ENCODE results near the gene RGPD8.
"Not testable (repeated sequence)": the region's sequence is repeated elsewhere in the genome, so short reads cannot be mapped to it uniquely, and the experiment has no call there.

Gene RGPD8

DNA sequence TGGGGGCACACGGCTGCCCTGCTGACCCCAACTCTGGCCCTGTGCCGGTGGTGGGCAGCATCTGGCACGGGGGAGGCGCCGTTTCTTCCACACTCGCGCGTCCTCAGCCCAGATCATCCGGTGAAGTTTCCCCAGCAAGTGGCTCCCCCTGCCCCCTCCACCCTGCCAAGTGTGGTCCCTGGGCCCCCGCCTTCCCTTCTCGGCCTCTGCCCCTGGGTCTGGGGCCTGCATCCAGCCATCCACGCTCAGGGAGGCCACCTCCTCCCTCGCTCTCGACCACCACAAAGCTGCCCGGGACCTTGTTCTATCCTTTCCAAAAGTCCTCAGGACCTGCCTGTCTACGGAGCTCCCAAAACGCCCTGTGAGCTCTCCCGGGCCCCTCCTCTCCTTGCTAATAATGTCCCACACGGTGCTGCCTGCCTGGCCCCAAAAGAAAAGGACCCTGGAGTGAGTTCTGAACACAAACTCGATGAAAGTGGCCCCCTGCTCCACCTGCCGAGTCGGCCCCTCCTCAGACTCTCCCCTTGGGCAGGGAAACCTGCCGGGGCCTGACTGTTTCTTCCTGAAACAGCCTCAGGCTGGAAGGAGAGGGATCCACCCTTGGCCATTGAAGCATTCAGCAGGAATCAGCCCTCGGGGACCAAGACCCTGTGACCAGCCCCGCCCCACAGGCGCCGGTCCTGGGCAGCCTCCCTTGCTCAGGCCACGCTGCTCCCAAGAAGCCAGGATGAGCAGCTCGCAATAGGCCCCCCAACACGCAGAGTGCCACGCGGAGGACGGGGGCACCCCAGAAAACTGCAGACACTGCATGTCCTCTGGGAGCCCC lies 1.7 kb upstream of the RGPD8 start:
- H3K4me1 ChIP-seq (ENCODE audit: control insufficient read depth, insufficient read depth, low read length); H3K27ac ChIP-seq (ENCODE audit: low read length); H3K36me3 ChIP-seq (ENCODE audit: control insufficient read depth in 2 of 2, insufficient read depth in 2 of 2, low read length in 2 of 2); H3K4me3 ChIP-seq (ENCODE audit: low read length in 2 of 2); H3K9me3 ChIP-seq (ENCODE audit: control insufficient read depth in 2 of 2, low read length in 2 of 2); H3K27me3 ChIP-seq (ENCODE audit: control insufficient read depth in 1 of 2, insufficient read depth in 2 of 2, low read length in 2 of 2); H3K9ac ChIP-seq (ENCODE audit: low read length in 2 of 2): not testable (repeated sequence)

DNA sequence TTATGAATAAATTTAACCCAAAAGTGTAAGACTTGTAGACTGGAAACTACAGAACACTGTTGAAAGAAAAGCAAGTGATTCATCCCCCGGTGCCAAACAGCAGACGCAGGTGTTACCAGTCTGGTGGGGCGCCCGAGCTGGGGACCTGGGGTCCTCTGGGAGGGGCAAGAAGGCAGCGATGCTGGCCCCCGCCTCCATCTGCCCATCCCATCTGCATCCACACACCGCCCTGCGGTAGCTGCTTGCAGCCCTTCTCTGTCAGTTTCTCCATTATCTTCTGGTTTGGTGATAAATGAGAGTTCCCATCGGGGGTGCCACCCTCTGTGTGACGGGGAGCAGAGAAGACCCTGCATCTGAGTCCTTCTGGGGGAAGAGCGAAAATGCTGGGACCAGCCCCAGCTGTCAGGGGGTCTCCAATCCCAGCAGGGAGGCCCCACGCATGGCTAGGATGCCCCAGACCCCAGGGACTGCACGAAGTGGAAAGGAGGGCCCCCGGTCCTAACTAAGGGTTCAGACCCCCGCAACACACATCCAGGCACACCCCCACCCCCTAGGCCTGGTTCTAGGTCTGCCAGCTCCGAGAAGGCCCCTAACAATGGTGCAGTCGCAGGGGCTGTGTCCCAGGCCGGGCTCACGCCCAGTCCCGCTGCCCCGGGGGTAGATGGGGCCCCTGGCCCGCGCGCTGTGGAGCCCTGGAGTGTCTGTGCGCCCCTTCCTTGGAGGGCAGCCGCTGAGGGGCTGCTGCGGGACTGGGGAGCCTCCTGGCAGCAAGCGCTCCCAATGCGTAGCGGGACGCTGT lies 686 bp upstream of the RGPD8 start:
- Histone ChIP-seq H3K27me3 (ENCODE audit: control insufficient read depth in 1 of 2, insufficient read depth in 2 of 2, low read length in 2 of 2) (peaks cover 0 to 3% of the 10 kb centered on the region in 2 donors), H3K4me3 (ENCODE audit: low read length in 2 of 2) (no peak overlapping the region), H3K4me1 (ENCODE audit: control insufficient read depth, insufficient read depth, low read length) (no peaks in the 10 kb centered on the region), H3K9ac (ENCODE audit: low read length in 2 of 2) (no peak overlapping the region), H3K9me3 (ENCODE audit: control insufficient read depth in 2 of 2, low read length in 2 of 2) (no peaks in the 10 kb centered on the region), H3K36me3 (ENCODE audit: control insufficient read depth in 2 of 2, insufficient read depth in 2 of 2, low read length in 2 of 2) (no peaks in the 10 kb centered on the region), H3K27ac (ENCODE audit: low read length) (no peak overlapping the region)

DNA sequence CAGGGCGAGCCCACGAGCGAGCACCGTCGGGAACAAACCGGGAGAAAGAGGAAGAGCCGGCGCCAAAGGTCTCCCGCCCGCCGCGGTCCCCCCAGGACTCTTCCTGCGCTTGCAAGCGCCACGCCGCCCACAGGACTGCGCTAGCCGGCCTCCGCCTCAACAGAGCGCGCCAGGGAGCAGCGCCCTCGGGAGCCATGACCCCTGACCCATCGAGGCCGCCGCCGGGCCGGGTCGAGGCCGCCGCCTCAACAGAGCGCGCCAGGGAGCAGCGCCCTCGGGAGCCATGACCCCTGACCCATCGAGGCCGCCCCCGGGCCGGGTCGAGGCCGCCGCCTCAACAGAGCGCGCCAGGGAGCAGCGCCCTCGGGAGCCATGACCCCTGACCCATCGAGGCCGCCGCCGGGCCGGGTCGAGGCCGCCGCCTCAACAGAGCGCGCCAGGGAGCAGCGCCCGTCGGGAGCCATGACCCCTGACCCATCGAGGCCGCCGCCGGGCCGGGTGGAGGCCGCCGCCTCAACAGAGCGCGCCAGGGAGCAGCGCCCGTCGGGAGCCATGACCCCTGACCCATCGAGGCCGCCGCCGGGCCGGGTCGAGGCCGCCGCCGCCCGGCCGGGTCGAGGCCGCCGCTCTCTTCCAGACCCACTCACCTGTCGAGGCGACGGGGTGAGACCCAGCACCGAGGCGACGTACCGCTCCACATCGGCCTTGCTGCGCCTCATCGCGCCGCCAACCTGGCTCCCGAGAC lies 538 bp downstream of the RGPD8 start:
- H3K27me3 ChIP-seq (ENCODE audit: control insufficient read depth in 1 of 2, insufficient read depth in 2 of 2, low read length in 2 of 2); H3K9me3 ChIP-seq (ENCODE audit: control insufficient read depth in 2 of 2, low read length in 2 of 2); H3K36me3 ChIP-seq (ENCODE audit: control insufficient read depth in 2 of 2, insufficient read depth in 2 of 2, low read length in 2 of 2); H3K4me1 ChIP-seq (ENCODE audit: control insufficient read depth, insufficient read depth, low read length); H3K27ac ChIP-seq (ENCODE audit: low read length): not testable (repeated sequence)
- Histone ChIP-seq H3K9ac (ENCODE audit: low read length in 2 of 2) (peak overlapping the region in 1 of 2 donors; percentile 41), H3K4me3 (ENCODE audit: low read length in 2 of 2) (peak overlapping the region; percentile 41 to 58)

DNA sequence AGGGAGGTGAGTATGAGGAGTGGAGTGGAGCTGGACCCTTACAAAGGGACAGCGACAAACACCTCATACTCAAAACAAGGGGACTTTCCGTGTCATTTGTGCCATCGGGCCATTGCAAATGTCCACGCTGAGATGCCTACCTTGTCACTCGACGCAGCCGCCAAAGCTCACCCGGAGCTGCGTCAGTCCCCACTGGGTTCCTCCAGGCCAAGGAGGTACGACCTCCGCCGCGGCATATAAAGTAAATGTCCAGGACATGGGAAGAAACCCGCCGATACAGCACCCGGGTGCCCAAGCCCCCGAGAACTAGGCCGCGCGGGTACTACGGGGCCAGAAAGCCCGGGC lies 1.1 kb downstream of the RGPD8 start:
- H3K36me3 ChIP-seq (ENCODE audit: control insufficient read depth in 2 of 2, insufficient read depth in 2 of 2, low read length in 2 of 2); H3K9me3 ChIP-seq (ENCODE audit: control insufficient read depth in 2 of 2, low read length in 2 of 2); H3K4me1 ChIP-seq (ENCODE audit: control insufficient read depth, insufficient read depth, low read length); H3K27ac ChIP-seq (ENCODE audit: low read length); H3K27me3 ChIP-seq (ENCODE audit: control insufficient read depth in 1 of 2, insufficient read depth in 2 of 2, low read length in 2 of 2): not testable (repeated sequence)
- peak overlapping the region in 1 of 2 donors; percentile 41 for H3K9ac ChIP-seq (ENCODE audit: low read length in 2 of 2)
- peak overlapping the region; percentile 41 to 52 for H3K4me3 ChIP-seq (ENCODE audit: low read length in 2 of 2)

DNA sequence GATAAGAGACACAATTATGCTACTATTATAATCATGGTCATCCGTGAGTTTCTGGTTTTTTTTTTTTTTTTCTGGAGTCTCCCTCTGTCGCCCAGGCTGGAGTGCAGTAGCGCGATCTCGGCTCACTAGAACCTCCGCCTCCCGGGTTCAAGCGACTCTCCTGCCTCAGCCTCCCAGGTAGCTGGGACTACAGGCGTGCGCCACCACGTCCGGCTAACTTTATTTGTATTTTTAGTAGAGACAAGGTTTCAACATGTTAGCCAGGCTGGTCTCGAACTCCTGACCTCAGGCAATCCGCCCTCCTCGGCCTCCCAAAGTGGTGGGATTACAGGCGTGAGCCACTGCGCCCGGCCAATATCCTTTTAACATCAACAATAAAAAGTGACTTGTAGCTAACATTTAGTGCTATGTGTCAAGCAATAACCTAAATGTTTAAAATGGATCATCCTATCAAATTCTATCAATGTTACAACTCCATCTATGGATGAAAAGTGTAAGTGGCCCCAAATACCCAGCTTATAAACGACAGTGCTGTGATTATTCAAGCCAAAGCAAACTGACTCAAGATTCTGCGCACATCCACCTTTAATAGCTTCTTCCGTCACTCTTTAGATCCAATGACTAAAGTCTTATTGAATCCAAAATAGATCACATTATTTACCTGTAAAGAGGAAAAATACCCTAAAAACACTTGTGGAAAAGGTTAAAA lies 1.7 kb downstream of the RGPD8 start:
- Histone ChIP-seq H3K4me3 (ENCODE audit: low read length in 2 of 2) (peak overlapping the region in 1 of 2 donors; percentile 41), H3K9ac (ENCODE audit: low read length in 2 of 2) (peak overlapping the region in 1 of 2 donors; percentile 41)
- H3K36me3 ChIP-seq (ENCODE audit: control insufficient read depth in 2 of 2, insufficient read depth in 2 of 2, low read length in 2 of 2); H3K27ac ChIP-seq (ENCODE audit: low read length); H3K27me3 ChIP-seq (ENCODE audit: control insufficient read depth in 1 of 2, insufficient read depth in 2 of 2, low read length in 2 of 2); H3K4me1 ChIP-seq (ENCODE audit: control insufficient read depth, insufficient read depth, low read length); H3K9me3 ChIP-seq (ENCODE audit: control insufficient read depth in 2 of 2, low read length in 2 of 2): not testable (repeated sequence)

DNA sequence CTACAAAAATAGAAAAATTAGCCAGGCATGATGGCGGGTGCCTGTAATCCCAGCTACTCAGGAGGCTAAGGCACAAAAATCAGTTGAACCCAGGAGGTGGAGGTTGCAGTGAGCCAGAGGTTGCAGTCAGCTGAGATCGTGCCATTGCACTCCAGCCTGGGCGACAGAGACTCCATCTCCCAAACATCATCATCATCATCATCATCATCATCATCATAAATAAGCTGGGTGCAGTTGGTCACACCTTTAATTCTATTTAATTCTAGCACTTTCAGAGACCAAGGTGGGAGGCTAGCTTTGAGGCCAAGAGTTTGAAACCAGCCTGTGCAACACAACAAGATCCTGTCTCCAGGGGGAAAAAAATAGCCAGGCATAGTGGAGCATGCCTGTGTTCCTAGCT lies 8.9 kb downstream of the RGPD8 start:
- not testable (repeated sequence) for H3K27ac ChIP-seq (ENCODE audit: low read length); H3K4me3 ChIP-seq (ENCODE audit: low read length in 2 of 2); H3K9me3 ChIP-seq (ENCODE audit: control insufficient read depth in 2 of 2, low read length in 2 of 2); H3K36me3 ChIP-seq (ENCODE audit: control insufficient read depth in 2 of 2, insufficient read depth in 2 of 2, low read length in 2 of 2); H3K27me3 ChIP-seq (ENCODE audit: control insufficient read depth in 1 of 2, insufficient read depth in 2 of 2, low read length in 2 of 2); H3K4me1 ChIP-seq (ENCODE audit: control insufficient read depth, insufficient read depth, low read length); H3K9ac ChIP-seq (ENCODE audit: low read length in 2 of 2)

DNA sequence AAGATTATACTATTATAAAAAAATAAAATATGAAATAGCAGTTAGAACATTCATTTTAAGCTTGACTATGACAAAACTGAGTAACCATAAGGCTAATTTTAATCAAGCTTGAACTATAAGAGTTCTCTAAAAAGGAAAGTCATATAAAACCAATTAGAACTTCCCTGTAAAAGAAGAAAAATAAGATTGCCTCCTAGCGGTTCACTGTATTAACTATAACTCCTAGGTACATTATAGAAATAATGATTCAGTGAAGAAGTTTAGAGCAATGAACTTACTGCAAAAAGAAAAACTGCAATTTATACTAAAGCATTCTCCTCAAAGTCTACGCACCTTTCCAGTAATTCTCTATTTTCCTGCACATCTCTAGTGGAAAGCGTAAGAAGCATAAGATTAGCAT lies 16.6 kb downstream of the RGPD8 start:
- not testable (repeated sequence) for H3K4me1 ChIP-seq (ENCODE audit: control insufficient read depth, insufficient read depth, low read length); H3K4me3 ChIP-seq (ENCODE audit: low read length in 2 of 2); H3K9ac ChIP-seq (ENCODE audit: low read length in 2 of 2); H3K27me3 ChIP-seq (ENCODE audit: control insufficient read depth in 1 of 2, insufficient read depth in 2 of 2, low read length in 2 of 2); H3K36me3 ChIP-seq (ENCODE audit: control insufficient read depth in 2 of 2, insufficient read depth in 2 of 2, low read length in 2 of 2); H3K27ac ChIP-seq (ENCODE audit: low read length); H3K9me3 ChIP-seq (ENCODE audit: control insufficient read depth in 2 of 2, low read length in 2 of 2)

DNA sequence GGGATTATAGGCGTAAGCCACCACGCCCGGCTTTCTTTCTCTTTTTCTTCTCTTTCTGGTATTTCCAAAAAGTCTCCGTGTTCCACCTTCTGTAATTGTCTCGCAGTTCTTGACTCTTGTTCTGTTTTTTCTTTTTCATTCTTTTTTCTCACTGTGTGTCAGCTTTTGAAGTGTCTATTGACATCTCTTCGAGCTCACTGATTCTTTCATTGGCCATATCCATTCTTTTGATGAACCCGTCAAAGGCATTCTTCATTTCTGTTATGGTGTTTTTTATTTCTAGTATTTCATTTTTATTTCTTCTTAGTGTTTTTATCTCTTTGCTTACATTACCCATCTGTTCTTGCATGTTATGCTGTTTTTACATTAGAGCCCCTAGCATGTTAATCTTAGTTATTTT lies 73.4 kb downstream of the RGPD8 start:
- not testable (repeated sequence) for H3K9ac ChIP-seq (ENCODE audit: low read length in 2 of 2); H3K9me3 ChIP-seq (ENCODE audit: control insufficient read depth in 2 of 2, low read length in 2 of 2); H3K36me3 ChIP-seq (ENCODE audit: control insufficient read depth in 2 of 2, insufficient read depth in 2 of 2, low read length in 2 of 2); H3K27ac ChIP-seq (ENCODE audit: low read length); H3K27me3 ChIP-seq (ENCODE audit: control insufficient read depth in 1 of 2, insufficient read depth in 2 of 2, low read length in 2 of 2); H3K4me3 ChIP-seq (ENCODE audit: low read length in 2 of 2); H3K4me1 ChIP-seq (ENCODE audit: control insufficient read depth, insufficient read depth, low read length)

DNA sequence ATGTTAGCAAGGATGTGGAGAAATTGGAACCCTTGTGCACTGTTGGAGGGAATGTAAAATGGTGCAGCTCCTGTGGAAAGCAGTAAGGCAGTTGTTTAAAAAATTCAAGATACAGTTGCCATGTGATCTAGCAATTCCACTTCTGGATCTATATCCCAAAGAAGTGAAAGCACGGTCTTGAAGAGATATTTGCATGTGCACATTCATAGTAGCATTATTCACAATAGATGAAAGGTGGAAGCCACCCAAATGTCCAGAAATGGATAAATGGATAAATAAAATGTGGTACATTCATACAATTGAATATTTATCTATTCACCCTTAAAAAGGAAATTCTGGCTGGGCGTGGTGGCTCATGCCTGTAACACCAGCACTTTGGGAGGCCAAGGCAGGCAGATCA lies 79.1 kb downstream of the RGPD8 start:
- H3K9ac ChIP-seq (ENCODE audit: low read length in 2 of 2); H3K27me3 ChIP-seq (ENCODE audit: control insufficient read depth in 1 of 2, insufficient read depth in 2 of 2, low read length in 2 of 2); H3K27ac ChIP-seq (ENCODE audit: low read length); H3K9me3 ChIP-seq (ENCODE audit: control insufficient read depth in 2 of 2, low read length in 2 of 2); H3K4me1 ChIP-seq (ENCODE audit: control insufficient read depth, insufficient read depth, low read length); H3K36me3 ChIP-seq (ENCODE audit: control insufficient read depth in 2 of 2, insufficient read depth in 2 of 2, low read length in 2 of 2); H3K4me3 ChIP-seq (ENCODE audit: low read length in 2 of 2): not testable (repeated sequence)

DNA sequence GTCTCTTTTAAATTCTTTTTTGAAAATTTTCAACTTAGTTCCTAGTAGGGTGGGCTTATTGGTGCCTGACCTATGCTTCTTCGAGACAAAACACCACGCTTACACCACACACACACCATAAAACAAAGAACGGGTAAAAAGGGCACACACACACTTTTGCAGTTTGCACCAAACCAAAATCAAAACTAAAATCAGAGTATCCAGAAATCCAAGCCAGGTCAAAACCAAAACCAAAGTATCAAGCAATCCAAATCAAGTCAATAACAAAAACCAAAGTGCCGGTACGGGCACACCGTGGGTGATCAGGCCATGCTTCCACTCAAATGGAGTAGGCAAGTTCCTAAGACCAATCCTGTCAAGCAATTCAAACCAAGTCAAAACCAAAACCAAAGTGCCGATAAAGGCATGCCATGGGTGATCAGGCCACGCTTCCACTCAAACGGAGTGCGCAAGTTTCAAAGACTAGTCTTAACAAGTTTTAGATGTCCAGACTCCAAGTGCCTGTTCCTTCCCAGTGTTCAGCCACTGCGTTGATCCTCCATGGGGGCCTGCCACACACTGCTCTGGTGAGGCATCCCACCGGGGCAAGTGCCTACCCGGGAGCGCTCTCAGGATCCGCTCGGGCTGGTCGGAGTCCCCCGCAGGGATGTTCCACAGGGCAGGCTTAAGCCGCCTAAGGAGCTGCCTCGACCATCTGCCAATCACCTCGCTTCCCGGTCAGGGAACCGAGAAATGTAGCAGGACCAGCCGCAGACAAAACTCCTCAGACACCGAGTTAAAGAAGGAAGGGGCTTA lies 80.4 kb downstream of the RGPD8 start:
- not testable (repeated sequence) for H3K36me3 ChIP-seq (ENCODE audit: control insufficient read depth in 2 of 2, insufficient read depth in 2 of 2, low read length in 2 of 2); H3K9me3 ChIP-seq (ENCODE audit: control insufficient read depth in 2 of 2, low read length in 2 of 2)

More for the DNA sequence above, 80.4 kb downstream of the RGPD8 start:
- not testable (repeated sequence) for H3K4me3 ChIP-seq (ENCODE audit: low read length in 2 of 2); H3K9ac ChIP-seq (ENCODE audit: low read length in 2 of 2); H3K4me1 ChIP-seq (ENCODE audit: control insufficient read depth, insufficient read depth, low read length); H3K27me3 ChIP-seq (ENCODE audit: control insufficient read depth in 1 of 2, insufficient read depth in 2 of 2, low read length in 2 of 2); H3K27ac ChIP-seq (ENCODE audit: low read length)
